NT2/D1 (cell line): Measurements from ENCODE around the gene PPP2R5A.

ENCODE experiments used
- SUZ12 ChIP-seq: IDR thresholded peaks from 2 replicates; pipeline ENCODE4 v1.6.1; 2011; ENCODE audit not compliant: insufficient read length, insufficient read depth; ENCODE audit errors: extremely low read depth
- YY1 ChIP-seq: IDR thresholded peaks from 2 replicates; pipeline ENCODE4 v1.6.1; 2011; ENCODE audit not compliant: insufficient read length, insufficient read depth

DNA sequence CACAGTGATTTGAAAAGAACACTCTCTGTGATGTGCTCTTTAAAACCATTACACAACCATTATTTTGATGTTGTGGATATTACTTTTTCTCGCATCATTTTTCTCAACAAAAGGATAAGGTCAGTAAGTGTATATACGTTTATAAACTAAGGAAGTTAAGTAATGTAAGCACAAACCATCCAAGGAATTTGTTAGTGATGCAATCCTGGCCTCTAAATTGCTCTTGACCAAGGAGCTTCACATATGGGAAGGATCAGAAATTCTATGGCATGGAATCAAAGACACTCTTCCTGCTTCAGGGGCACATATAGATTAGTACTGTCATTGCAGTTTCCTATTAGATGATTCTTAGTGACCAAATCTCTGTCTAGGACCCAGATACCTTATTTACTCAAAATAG is 3.6 kb upstream of the PPP2R5A start:
- no peak for TF ChIP-seq YY1
- TF ChIP-seq SUZ12: no peak
